Islet precursor cell (in vitro differentiated cells): ENCODE results near the gene SPATA31D4.

Experiments
- DNase-seq: peaks from one replicate; pipeline ENCODE4 v3.0.0-alpha.2; 2018

Gene SPATA31D4

GRCh38 chr9:81968026-81968425 is 39.8 kb downstream of the SPATA31D4 start:
- DNase-seq, result no peak

- no peak for DNase-seq
These were observed 41.7 kb downstream of the SPATA31D4 start for GRCh38 chr9:81969971-81970370.

GRCh38 chr9:81971727-81972126 is 43.5 kb downstream of the SPATA31D4 start:
- DNase-seq, result no peak

GRCh38 chr9:81974764-81975163 is 46.5 kb downstream of the SPATA31D4 start:
- DNase-seq, result no peak

GRCh38 chr9:81976351-81976750 is 48.1 kb downstream of the SPATA31D4 start:
- no peak for DNase-seq

- DNase-seq, result no peak
These were observed 51.0 kb downstream of the SPATA31D4 start for GRCh38 chr9:81979196-81979595.

- no peak for DNase-seq
These were observed 52.3 kb downstream of the SPATA31D4 start for GRCh38 chr9:81980568-81980967.

- no peak for DNase-seq
These were observed 53.7 kb downstream of the SPATA31D4 start for GRCh38 chr9:81981883-81982282.
